ENCODE data around the gene SLC46A2.

- no peak for TF ChIP-seq POLR2A (IDR thresholded peaks at IDR 0.05)
- TF ChIP-seq CTCF (IDR thresholded peaks at IDR 0.05): no peak
- TF ChIP-seq POLR2AphosphoS5 (IDR thresholded peaks at IDR 0.05; ENCODE audit: insufficient read depth in 1 of 2, low read depth in 1 of 2): no peak
These were observed 30.2 kb downstream of the SLC46A2 start for GRCh38 chr9:112860451-112860850.
